GM23338 (cell line): Measurements from ENCODE around the gene TMEM59L.

ENCODE experiments used
- CREB1 ChIP-seq: fragments of 250-450 bp; sonication (Bioruptor Pico); IDR thresholded peaks from 2 replicates; pipeline ENCODE4 v1.5.0; 2020; ENCODE audit warnings: low read depth, mild to moderate bottlenecking, moderate library complexity
- EZH2 ChIP-seq: fragments of 200-600 bp; sonication (generic); IDR thresholded peaks from one replicate; pipeline ENCODE4 v1.8.0; 2017; ENCODE audit warnings: antibody characterized with exemption, mild to moderate bottlenecking, low read depth; ENCODE audit not compliant: unreplicated experiment
- EZH2phosphoT487 ChIP-seq: fragments of 200-600 bp; sonication (generic); IDR thresholded peaks from one replicate; pipeline ENCODE4 v1.8.1; 2018; ENCODE audit warnings: antibody characterized with exemption; ENCODE audit not compliant: unreplicated experiment
- POLR2AphosphoS5 ChIP-seq: IDR thresholded peaks from 2 replicates; pipeline ENCODE4 v1.6.1; 2016; ENCODE audit warnings: antibody characterized with exemption, low read depth
- STAT1 ChIP-seq: IDR thresholded peaks from one replicate; pipeline ENCODE4 v1.6.1; 2016; ENCODE audit warnings: antibody characterized with exemption; ENCODE audit not compliant: unreplicated experiment
- ZNF114 ChIP-seq: fragments of 250-450 bp; sonication (Bioruptor Pico); IDR thresholded peaks from 2 replicates; pipeline ENCODE4 v1.5.0; 2020; ENCODE audit warnings: mild to moderate bottlenecking, moderate library complexity
- ZNF331 ChIP-seq: fragments of 250-450 bp; sonication (Bioruptor Pico); IDR thresholded peaks from 2 replicates; pipeline ENCODE4 v1.5.0; 2020; ENCODE audit warnings: low read depth, mild to moderate bottlenecking, moderate library complexity
- TF ChIP-seq, protein P1 (sequence below): IDR thresholded peaks from one replicate; pipeline ENCODE4 v1.6.1; 2018; ENCODE audit warnings: antibody characterized with exemption; ENCODE audit not compliant: unreplicated experiment
- TF ChIP-seq, protein P2 (sequence below), 2 experiments: fragments of 200-600 bp in 1 of 2; sonication (generic) in 1 of 2; conservative IDR thresholded peaks; 2 replicates each; pipeline versions ENCODE4 v1.5.1 to v1.6.1; 2016 to 2017; ENCODE audit warnings: antibody characterized with exemption in 2 of 2, low read depth in 2 of 2, mild to moderate bottlenecking in 2 of 2, moderate library complexity in 1 of 2

- TF ChIP-seq, protein P1, sequence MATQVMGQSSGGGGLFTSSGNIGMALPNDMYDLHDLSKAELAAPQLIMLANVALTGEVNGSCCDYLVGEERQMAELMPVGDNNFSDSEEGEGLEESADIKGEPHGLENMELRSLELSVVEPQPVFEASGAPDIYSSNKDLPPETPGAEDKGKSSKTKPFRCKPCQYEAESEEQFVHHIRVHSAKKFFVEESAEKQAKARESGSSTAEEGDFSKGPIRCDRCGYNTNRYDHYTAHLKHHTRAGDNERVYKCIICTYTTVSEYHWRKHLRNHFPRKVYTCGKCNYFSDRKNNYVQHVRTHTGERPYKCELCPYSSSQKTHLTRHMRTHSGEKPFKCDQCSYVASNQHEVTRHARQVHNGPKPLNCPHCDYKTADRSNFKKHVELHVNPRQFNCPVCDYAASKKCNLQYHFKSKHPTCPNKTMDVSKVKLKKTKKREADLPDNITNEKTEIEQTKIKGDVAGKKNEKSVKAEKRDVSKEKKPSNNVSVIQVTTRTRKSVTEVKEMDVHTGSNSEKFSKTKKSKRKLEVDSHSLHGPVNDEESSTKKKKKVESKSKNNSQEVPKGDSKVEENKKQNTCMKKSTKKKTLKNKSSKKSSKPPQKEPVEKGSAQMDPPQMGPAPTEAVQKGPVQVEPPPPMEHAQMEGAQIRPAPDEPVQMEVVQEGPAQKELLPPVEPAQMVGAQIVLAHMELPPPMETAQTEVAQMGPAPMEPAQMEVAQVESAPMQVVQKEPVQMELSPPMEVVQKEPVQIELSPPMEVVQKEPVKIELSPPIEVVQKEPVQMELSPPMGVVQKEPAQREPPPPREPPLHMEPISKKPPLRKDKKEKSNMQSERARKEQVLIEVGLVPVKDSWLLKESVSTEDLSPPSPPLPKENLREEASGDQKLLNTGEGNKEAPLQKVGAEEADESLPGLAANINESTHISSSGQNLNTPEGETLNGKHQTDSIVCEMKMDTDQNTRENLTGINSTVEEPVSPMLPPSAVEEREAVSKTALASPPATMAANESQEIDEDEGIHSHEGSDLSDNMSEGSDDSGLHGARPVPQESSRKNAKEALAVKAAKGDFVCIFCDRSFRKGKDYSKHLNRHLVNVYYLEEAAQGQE = no peak
- TF ChIP-seq, protein P2, sequence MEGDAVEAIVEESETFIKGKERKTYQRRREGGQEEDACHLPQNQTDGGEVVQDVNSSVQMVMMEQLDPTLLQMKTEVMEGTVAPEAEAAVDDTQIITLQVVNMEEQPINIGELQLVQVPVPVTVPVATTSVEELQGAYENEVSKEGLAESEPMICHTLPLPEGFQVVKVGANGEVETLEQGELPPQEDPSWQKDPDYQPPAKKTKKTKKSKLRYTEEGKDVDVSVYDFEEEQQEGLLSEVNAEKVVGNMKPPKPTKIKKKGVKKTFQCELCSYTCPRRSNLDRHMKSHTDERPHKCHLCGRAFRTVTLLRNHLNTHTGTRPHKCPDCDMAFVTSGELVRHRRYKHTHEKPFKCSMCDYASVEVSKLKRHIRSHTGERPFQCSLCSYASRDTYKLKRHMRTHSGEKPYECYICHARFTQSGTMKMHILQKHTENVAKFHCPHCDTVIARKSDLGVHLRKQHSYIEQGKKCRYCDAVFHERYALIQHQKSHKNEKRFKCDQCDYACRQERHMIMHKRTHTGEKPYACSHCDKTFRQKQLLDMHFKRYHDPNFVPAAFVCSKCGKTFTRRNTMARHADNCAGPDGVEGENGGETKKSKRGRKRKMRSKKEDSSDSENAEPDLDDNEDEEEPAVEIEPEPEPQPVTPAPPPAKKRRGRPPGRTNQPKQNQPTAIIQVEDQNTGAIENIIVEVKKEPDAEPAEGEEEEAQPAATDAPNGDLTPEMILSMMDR (conservative IDR thresholded peaks at IDR 0.05; ENCODE audit: low read depth in 2 of 2) = no peak
- TF ChIP-seq EZH2phosphoT487 (no peak), EZH2 (no peak), POLR2AphosphoS5 (no peak), ZNF114 (CRISPR knock-in tag) (no peak), ZNF331 (CRISPR knock-in tag) (no peak), CREB1 (CRISPR knock-in tag) (no peak), STAT1 (no peak)
These were observed 50.5 kb downstream of the TMEM59L start for GRCh38 chr19:18662972-18663732.
